B cell (primary cell): ENCODE data around the gene DDIT4. TPM values are rescaled to one million over a fixed set of nuclear protein-coding genes. Genes with fewer than 3 reads are reported as not detected.

ENCODE experiments used
- ATAC-seq: fragments of 200-7000 bp; cut with Tn5 transposase; one replicate; pipeline ENCODE4 v1.10.0; 2021; ENCODE audit warnings: low read depth, mild to moderate bottlenecking, moderate number of reproducible peaks, moderate library complexity
- CTCF ChIA-PET: fragments of 350-600 bp; sonication (Branson Sonifier 250); formaldehyde crosslinking; loops from one replicate; lab custom pipeline; 2021; ENCODE audit warnings: antibody characterized with exemption, inconsistent platforms; lab: Charles Lee
- POLR2A ChIA-PET: fragments of 350-600 bp; sonication (Branson Sonifier 250); formaldehyde crosslinking; loops from one replicate; lab custom pipeline; 2021; ENCODE audit warnings: antibody characterized with exemption; lab: Charles Lee
- DNase-seq: peaks from one replicate; pipeline ENCODE4 v3.0.0; 2013
- H2AFZ ChIP-seq: 2 replicates; pipeline ENCODE4 v1.6.1; 2012; ENCODE audit warnings: mild to moderate bottlenecking, low read depth, low read length; ENCODE audit not compliant: insufficient read depth, poor library complexity, severe bottlenecking
- H3K27ac ChIP-seq, 2 donors: 1 replicate in 1 of 2; 2 replicates in 1 of 2; pipeline ENCODE4 v1.5.1; 2012 to 2013; ENCODE audit warnings: low read length in 2 of 2, mild to moderate bottlenecking in 2 of 2, moderate library complexity in 1 of 2
- H3K27me3 ChIP-seq, 4 experiments: fragments of 200-600 bp in 1 of 4; sonication (generic) in 1 of 4; replicated peaks in 1 of 4; 1 replicate in 2 of 4; 2 replicates in 2 of 4; pipeline versions ENCODE4 v1.6.1 to v1.7.0; 2013 to 2016; ENCODE audit warnings: low read length in 3 of 4, mild to moderate bottlenecking in 2 of 4, mixed read lengths in 1 of 4, moderate library complexity in 1 of 4; ENCODE audit not compliant: insufficient read depth in 4 of 4, control insufficient read depth in 3 of 4; ENCODE audit errors: control extremely low read depth in 1 of 4
- H3K36me3 ChIP-seq, 2 experiments: replicated peaks in 1 of 2; 1 replicate in 1 of 2; 2 replicates in 1 of 2; pipeline versions ENCODE4 v1.6.1 to v1.7.1; 2013; ENCODE audit warnings: low read length in 1 of 2; ENCODE audit not compliant: insufficient read depth in 2 of 2, control insufficient read depth in 1 of 2; ENCODE audit errors: control extremely low read depth in 1 of 2, extremely low read depth in 1 of 2
- H3K4me1 ChIP-seq, 2 donors: fragments of 200-600 bp in 1 of 2; sonication (generic) in 1 of 2; 1 replicate in 1 of 2; 2 replicates in 1 of 2; pipeline versions ENCODE4 v1.5.1 to v1.6.1; 2013 to 2017; ENCODE audit warnings: low read length in 2 of 2; ENCODE audit not compliant: control insufficient read depth in 2 of 2, insufficient read depth in 2 of 2
- H3K4me2 ChIP-seq: replicated peaks from 2 replicates; pipeline ENCODE3; 2012; ENCODE audit warnings: mild to moderate bottlenecking, low read depth, low read length; ENCODE audit not compliant: poor library complexity, severe bottlenecking
- H3K4me3 ChIP-seq, 5 experiments: fragments of 200-600 bp in 1 of 5; sonication (generic) in 1 of 5; 1 replicate in 3 of 5; 2 replicates in 2 of 5; pipeline versions ENCODE4 v1.5.1 to v1.7.0; 2011 to 2016; ENCODE audit warnings: low read length in 4 of 5, mild to moderate bottlenecking in 4 of 5, low read depth in 2 of 5, control low read depth in 1 of 5, moderate library complexity in 1 of 5; ENCODE audit not compliant: insufficient read depth in 1 of 5; ENCODE audit errors: control extremely low read depth in 1 of 5, extremely low read depth in 1 of 5
- H3K79me2 ChIP-seq: fragments of 200-600 bp; sonication (generic); one replicate; pipeline ENCODE4 v1.6.0; 2016; ENCODE audit warnings: low read length; ENCODE audit not compliant: control insufficient read depth, insufficient read depth
- H3K9ac ChIP-seq: fragments of 200-600 bp; sonication (generic); 2 replicates; pipeline ENCODE4 v1.6.1; 2017; ENCODE audit warnings: mild to moderate bottlenecking, low read length, moderate library complexity
- H3K9me3 ChIP-seq, 3 donors: one replicate each; pipeline versions ENCODE4 v1.6.1 to v1.7.1; 2013; ENCODE audit warnings: low read length in 2 of 3; ENCODE audit not compliant: control insufficient read depth in 2 of 3, insufficient read depth in 1 of 3; ENCODE audit errors: control extremely low read depth in 1 of 3
- H4K20me1 ChIP-seq: 2 replicates; pipeline ENCODE4 v1.6.0; 2012; ENCODE audit warnings: mild to moderate bottlenecking, low read length; ENCODE audit not compliant: insufficient read depth, control insufficient read depth, poor library complexity, severe bottlenecking
- H3K27ac Mint-ChIP-seq: one replicate; pipeline ENCODE4 v1.8.0; 2021; ENCODE audit warnings: mixed read lengths
- H3K27me3 Mint-ChIP-seq: one replicate; pipeline ENCODE4 v1.8.0; 2021; ENCODE audit warnings: mixed read lengths
- H3K4me1 Mint-ChIP-seq: one replicate; pipeline ENCODE4 v1.8.0; 2021; ENCODE audit warnings: mixed read lengths
- H3K4me3 Mint-ChIP-seq: one replicate; pipeline ENCODE4 v1.8.0; 2021; ENCODE audit warnings: mixed read lengths
- H3K9me3 Mint-ChIP-seq: one replicate; pipeline ENCODE4 v1.8.0; 2022; ENCODE audit warnings: mixed read lengths; ENCODE audit not compliant: insufficient read depth
- CTCF ChIP-seq: fragments of 200-600 bp; IDR thresholded peaks from one replicate; pipeline ENCODE4 v1.8.0; 2022; ENCODE audit warnings: antibody characterized with exemption, mild to moderate bottlenecking
- EZH2 ChIP-seq: IDR thresholded peaks from 2 replicates; pipeline ENCODE4 v1.6.1; 2012; ENCODE audit warnings: borderline replicate concordance, low read depth, mild to moderate bottlenecking, moderate library complexity, low read length; ENCODE audit not compliant: insufficient read depth, poor library complexity, severe bottlenecking
- WGBS: methylation state at CpG from one replicate; pipeline ENCODE4 v1.1.5; 2013; ENCODE audit warnings: missing lambda C conversion rate; ENCODE audit not compliant: insufficient coverage; 5-methylcytosine and 5-hydroxymethylcytosine counted together
- intact Hi-C: fragments of 100-400 bp; cut with micrococcal nuclease; formaldehyde crosslinking; loops from one replicate; pipeline ENCODE4 v1.10.0; 2022
- polyA plus RNA-seq: library from polyadenylated mRNA; depleted of rRNA; stranded (reverse); fragments of >200 nt; gene quantifications from 2 replicates; pipeline ENCODE4 v1.2.3, GENCODE V29; 2012
- total RNA-seq, 2 donors: library from RNA; stranded (reverse); fragments of 120-200 nt in 1 of 2; gene quantifications; 1 replicate in 1 of 2; 2 replicates in 1 of 2; pipeline versions ENCODE4 v1.2.3 to v1.2.4, GENCODE V29; 2013 to 2022

DDIT4 gene
- total and polyA plus RNA-seq, 2 donors (not counting 1 experiment from before 2014, with no cell fraction given) = 102 to 110 TPM

GRCh38 chr10:72310636-72311035, 36.9 kb downstream of the DDIT4 start:
- Histone ChIP-seq H3K4me2 (no peak overlapping the region), H3K27me3 (peaks cover 0 to 4% (median 0%) of the 10 kb centered on the region in 4 experiments), H2AFZ (no peak overlapping the region), H4K20me1 (no peaks in the 10 kb centered on the region), H3K9me3 (no peaks in the 10 kb centered on the region), H3K36me3 (no peaks in the 10 kb centered on the region), H3K4me1 (peaks cover 0 to 15% of the 10 kb centered on the region in 2 donors), H3K27ac (no peak overlapping the region), H3K79me2 (no peaks in the 10 kb centered on the region), H3K9ac (no peak overlapping the region), H3K4me3 (no peak overlapping the region)
- no peak for TF ChIP-seq EZH2
- TF ChIP-seq CTCF = no peak
- Mint-ChIP-seq H3K9me3 (no peaks in the 10 kb centered on the region), H3K27ac (no peak overlapping the region), H3K27me3 (no peaks in the 10 kb centered on the region), H3K4me3 (no peak overlapping the region), H3K4me1 (peaks cover 28% of the 10 kb centered on the region)
- intact Hi-C loops = no loop called here
- ATAC-seq (no peak), DNase-seq (no peak)
- CTCF ChIA-PET = interaction anchor here (1.6 kb wide), 1 partner anchor 10 kb away, joined by 7 read pairs; no protein-coding TSS in a partner anchor
- WGBS = 100% methylated on average over 4 of the region's 4 CpGs
- POLR2A ChIA-PET = interaction anchor here (1.3 kb wide), 1 partner anchor 9 kb away, joined by 8 read pairs; no protein-coding TSS in a partner anchor

- Histone ChIP-seq H3K4me3 (no peak overlapping the region), H3K9me3 (no peaks in the 10 kb centered on the region), H3K4me2 (no peak overlapping the region), H3K9ac (no peak overlapping the region), H2AFZ (no peak overlapping the region), H3K4me1 (peaks cover 10 to 17% of the 10 kb centered on the region in 2 donors), H3K36me3 (no peaks in the 10 kb centered on the region), H3K79me2 (no peaks in the 10 kb centered on the region), H4K20me1 (no peaks in the 10 kb centered on the region), H3K27ac (no peak overlapping the region), H3K27me3 (peaks cover 0 to 4% (median 0%) of the 10 kb centered on the region in 4 experiments)
- H3K9me3 Mint-ChIP-seq = no peaks in the 10 kb centered on the region
- intact Hi-C loops = no loop called here
- POLR2A ChIA-PET = interaction anchor here (0.6 to 1.3 kb wide), 3 partner anchors 8 to 242 kb away, joined by 3 to 9 read pairs (median 8); no protein-coding TSS in a partner anchor
- H3K27ac Mint-ChIP-seq = no peak overlapping the region
- CTCF ChIA-PET = interaction anchor here (0.6 to 1.6 kb wide), 2 partner anchors 9 to 38 kb away, joined by 3 to 7 read pairs; no protein-coding TSS in a partner anchor
- no peak for ATAC-seq
- DNase-seq = no peak
- H3K27me3 Mint-ChIP-seq = no peaks in the 10 kb centered on the region
- TF ChIP-seq EZH2 (no peak), CTCF (no peak)
- H3K4me3 Mint-ChIP-seq = no peak overlapping the region
- WGBS = 90% methylated on average over 2 of the region's 7 CpGs
- peaks cover 32% of the 10 kb centered on the region for H3K4me1 Mint-ChIP-seq
Measured at GRCh38 chr10:72311667-72312066, 37.9 kb downstream of the DDIT4 start.
